ENCODE measurements around the gene TENM3.

The TENM3 gene

GRCh38 chr4:182642831-182643230 is 399.6 kb downstream of the TENM3 start:
- TF ChIP-seq CTCF (IDR thresholded peaks at IDR 0.05; ENCODE audit: insufficient read depth, missing control alignments) = no peak
- DNase-seq (ENCODE audit: insufficient read length, low spot score) (no peak), FAIRE-seq (no peak)

DNA sequence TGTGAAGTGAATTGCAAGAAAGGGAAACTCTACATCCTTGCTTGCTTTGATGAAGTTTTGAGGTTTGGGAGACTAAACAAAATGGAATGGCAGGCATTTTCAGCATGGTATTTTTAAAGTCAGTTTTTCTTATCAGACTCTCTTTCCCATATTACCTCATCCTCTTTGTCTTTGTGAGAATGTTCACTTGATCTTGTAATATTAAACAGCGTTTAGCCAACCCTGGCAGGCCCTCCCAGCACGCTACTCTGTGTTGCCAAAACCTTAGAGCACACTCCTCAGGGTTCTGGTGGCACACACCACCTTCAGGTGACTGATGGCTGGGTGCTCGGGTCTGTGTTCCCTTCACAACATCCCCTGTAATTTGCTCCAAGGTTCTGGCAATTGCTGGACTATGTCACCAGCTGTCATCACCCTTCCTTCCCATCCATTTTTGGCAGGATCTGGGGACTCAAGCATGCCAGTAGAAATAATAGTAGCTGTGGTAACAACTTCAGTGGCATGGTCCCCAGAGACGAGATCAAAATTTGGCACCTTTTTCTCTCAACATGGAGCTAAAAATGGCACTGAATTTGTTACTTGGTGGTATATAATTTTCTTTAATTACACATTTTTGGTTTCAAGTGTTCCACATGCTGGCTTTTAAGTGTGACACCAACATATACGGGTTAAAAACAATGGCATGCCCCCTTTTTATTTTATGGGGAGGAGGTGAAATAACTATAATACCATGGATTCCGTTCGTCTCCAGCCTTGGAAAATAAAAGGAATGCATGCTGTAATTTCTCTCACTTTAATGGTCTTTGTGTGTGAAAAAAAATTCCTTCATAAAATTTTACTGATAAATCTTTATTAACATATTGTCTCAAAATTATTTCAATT is 400.8 kb downstream of the TENM3 start:
- DNase-seq (ENCODE audit: insufficient read length, low spot score) = no peak

GRCh38 chr4:182644683-182645050 is 401.5 kb downstream of the TENM3 start:
- no peak for FAIRE-seq
- TF ChIP-seq CTCF (IDR thresholded peaks at IDR 0.05; ENCODE audit: insufficient read depth, missing control alignments) = no peak
- no peak for DNase-seq (ENCODE audit: insufficient read length, low spot score)

More for the DNA sequence above, 400.8 kb downstream of the TENM3 start:
- FAIRE-seq = no peak
- no peak for TF ChIP-seq CTCF (IDR thresholded peaks at IDR 0.05; ENCODE audit: insufficient read depth, missing control alignments)

DNA sequence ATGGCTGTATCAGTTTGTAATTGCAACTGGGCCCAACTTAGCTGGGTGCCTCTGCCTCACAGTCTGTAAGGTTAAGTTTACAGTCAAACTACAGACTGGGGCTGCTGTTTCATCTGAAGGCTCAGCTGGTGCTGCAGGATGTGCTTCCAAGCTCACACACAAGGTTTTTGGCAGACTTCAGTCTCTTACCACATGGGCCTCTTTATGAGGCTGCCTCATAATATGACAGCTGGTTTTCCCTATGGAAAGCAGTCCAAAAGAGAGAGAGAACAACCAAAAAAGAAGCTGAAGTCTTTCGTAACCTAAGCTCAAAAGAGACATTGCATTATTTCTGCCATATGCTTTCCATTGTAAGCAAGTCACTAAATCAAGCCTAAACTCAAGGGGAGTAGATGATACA is 402.3 kb downstream of the TENM3 start:
- no peak for TF ChIP-seq CTCF (IDR thresholded peaks at IDR 0.05; ENCODE audit: insufficient read depth, missing control alignments)
- FAIRE-seq = no peak

GRCh38 chr4:182647646-182648300 is 404.6 kb downstream of the TENM3 start:
- no peak for TF ChIP-seq CTCF (IDR thresholded peaks at IDR 0.05; ENCODE audit: insufficient read depth, missing control alignments)
- no peak for DNase-seq (ENCODE audit: insufficient read length, low spot score)
- FAIRE-seq = no peak

More for the DNA sequence above, 402.3 kb downstream of the TENM3 start:
- DNase-seq (ENCODE audit: insufficient read length, low spot score) = no peak

GRCh38 chr4:182648766-182649165 is 405.6 kb downstream of the TENM3 start:
- FAIRE-seq = no peak
- TF ChIP-seq CTCF (IDR thresholded peaks at IDR 0.05; ENCODE audit: insufficient read depth, missing control alignments) = no peak
- no peak for DNase-seq (ENCODE audit: insufficient read length, low spot score)

All from D721Med (cell line).